ENCODE measurements around the gene SNAPC2. TPM values are rescaled to one million over a fixed set of nuclear protein-coding genes. Genes with fewer than 3 reads are reported as not detected.
A peak's percentile ranks its signal among the peaks of the same experiment; 100 is the strongest.

The SNAPC2 gene
- total RNA-seq, 6 donors from 2014 or later = 5.2 to 28.0 (median 19.2) TPM

- no peak for DNase-seq
- TF ChIP-seq EP300 (IDR thresholded peaks at IDR 0.05) (no peak), CTCF (IDR thresholded peaks at IDR 0.05) (no peak), POLR2A (IDR thresholded peaks at IDR 0.05) (no peak), POLR2AphosphoS5 (IDR thresholded peaks at IDR 0.05) (no peak)
- Histone ChIP-seq H3K27me3 (no peaks in the 10 kb centered on the region), H3K27ac (no peak overlapping the region), H3K4me1 (no peaks in the 10 kb centered on the region), H3K9me3 (no peaks in the 10 kb centered on the region), H3K36me3 (peaks cover 5 to 79% (median 60%) of the 10 kb centered on the region in 4 donors), H3K4me3 (no peak overlapping the region)
- no peak for ATAC-seq (ENCODE audit: low FRiP score in 2 of 2)
- 79 to 81% methylated on average over 13 of the region's 13 CpGs for WGBS, 2 donors
Observed at GRCh38 chr19:7961920-7962626, 41.9 kb downstream of the SNAPC2 start.

- Histone ChIP-seq H3K27me3 (no peaks in the 10 kb centered on the region), H3K4me1 (no peaks in the 10 kb centered on the region), H3K9me3 (no peaks in the 10 kb centered on the region), H3K36me3 (peaks cover 5 to 86% (median 67%) of the 10 kb centered on the region in 4 donors), H3K27ac (no peak overlapping the region), H3K4me3 (no peak overlapping the region)
- ATAC-seq (ENCODE audit: low FRiP score in 2 of 2) (no peak), DNase-seq (no peak)
- TF ChIP-seq EP300 (IDR thresholded peaks at IDR 0.05) = no peak
- TF ChIP-seq CTCF (IDR thresholded peaks at IDR 0.05) = no peak
- TF ChIP-seq POLR2A (IDR thresholded peaks at IDR 0.05) = no peak
- no peak for TF ChIP-seq POLR2AphosphoS5 (IDR thresholded peaks at IDR 0.05)
- WGBS, 2 donors = 80 to 83% methylated on average over 22 of the region's 22 CpGs
Observed at GRCh38 chr19:7962644-7963268, 42.6 kb downstream of the SNAPC2 start.

- WGBS, 2 donors = 95 to 96% methylated on average over 20 to 25 of the region's 25 CpGs
- H3K9me3 ChIP-seq = no peaks in the 10 kb centered on the region
- no peaks in the 10 kb centered on the region for H3K27me3 ChIP-seq
- peaks cover 5 to 86% (median 72%) of the 10 kb centered on the region in 4 donors for H3K36me3 ChIP-seq
- no peaks in the 10 kb centered on the region for H3K4me1 ChIP-seq
- peak in 1 of 2 donors; percentile 13 for ATAC-seq (ENCODE audit: low FRiP score in 2 of 2)
- H3K27ac ChIP-seq = no peak overlapping the region
- H3K4me3 ChIP-seq = no peak overlapping the region
- DNase-seq = no peak
- TF ChIP-seq POLR2A (IDR thresholded peaks at IDR 0.05) (no peak), EP300 (IDR thresholded peaks at IDR 0.05) (no peak), POLR2AphosphoS5 (IDR thresholded peaks at IDR 0.05) (no peak), CTCF (IDR thresholded peaks at IDR 0.05) (no peak)
Observed at GRCh38 chr19:7963566-7963965, 43.4 kb downstream of the SNAPC2 start.

- Histone ChIP-seq H3K27ac (no peak overlapping the region), H3K27me3 (no peaks in the 10 kb centered on the region), H3K9me3 (no peaks in the 10 kb centered on the region), H3K4me3 (no peak overlapping the region), H3K4me1 (no peaks in the 10 kb centered on the region), H3K36me3 (peaks cover 5 to 94% (median 82%) of the 10 kb centered on the region in 4 donors)
- ATAC-seq (ENCODE audit: low FRiP score in 2 of 2) (no peak), DNase-seq (no peak)
- TF ChIP-seq EP300 (IDR thresholded peaks at IDR 0.05) (no peak), POLR2A (IDR thresholded peaks at IDR 0.05) (no peak), CTCF (IDR thresholded peaks at IDR 0.05) (no peak), POLR2AphosphoS5 (IDR thresholded peaks at IDR 0.05) (no peak)
- WGBS, 2 donors = 86 to 88% methylated on average over 12 of the region's 12 CpGs
Observed at GRCh38 chr19:7965259-7965841, 45.2 kb downstream of the SNAPC2 start.

All from upper lobe of left lung (tissue), 6 donors.